Stomach (tissue), 9 donors: ENCODE measurements around the gene ANKS1B. TPM values are rescaled to one million over a fixed set of nuclear protein-coding genes. Genes with fewer than 3 reads are reported as not detected.

ENCODE experiments used
- DNase-seq, 2 donors: peaks; one replicate each; pipeline versions ENCODE4 v3.0.0 to v3.0.0-alpha.2; 2013 to 2019
- H3K27ac ChIP-seq, 5 donors: fragments of 200-600 bp in 4 of 5; sonication (generic) in 4 of 5; one replicate each; pipeline ENCODE4 v1.5.1; 2013 to 2019; ENCODE audit warnings: mild to moderate bottlenecking in 1 of 5, moderate library complexity in 1 of 5
- H3K27me3 ChIP-seq, 3 donors: fragments of 200-600 bp; sonication (generic); one replicate each; pipeline ENCODE4 v1.5.1; 2017 to 2019; ENCODE audit warnings: mixed run types in 1 of 3
- H3K36me3 ChIP-seq, 4 donors: fragments of 200-600 bp; sonication (generic); 1 replicate in 3 of 4; 2 replicates in 1 of 4; pipeline ENCODE4 v1.5.1; 2016 to 2019
- H3K4me1 ChIP-seq, 4 donors: fragments of 200-600 bp; sonication (generic); one replicate each; pipeline ENCODE4 v1.5.1; 2016 to 2019
- H3K4me3 ChIP-seq, 4 donors: fragments of 200-600 bp; sonication (generic) in 3 of 4; one replicate each; pipeline ENCODE4 v1.5.1; 2016 to 2019; ENCODE audit warnings: mild to moderate bottlenecking in 1 of 4
- H3K9me3 ChIP-seq, 4 donors: fragments of 200-600 bp; sonication (generic); one replicate each; pipeline ENCODE4 v1.5.1; 2016 to 2019
- CTCF ChIP-seq, 7 experiments: fragments of 450-650 bp in 4 of 7; fragments of 200-600 bp in 3 of 7; sonication (generic) in 3 of 7; IDR thresholded peaks; one replicate each; pipeline ENCODE4 v1.5.1; 2016 to 2019; ENCODE audit warnings: antibody characterized with exemption in 7 of 7, control low read depth in 2 of 7, mild to moderate bottlenecking in 1 of 7
- EP300 ChIP-seq: sonication (generic); formaldehyde crosslinking; IDR thresholded peaks from one replicate; pipeline ENCODE4 v1.6.1; 2017; ENCODE audit warnings: antibody characterized with exemption
- POLR2A ChIP-seq, 4 donors: fragments of 450-650 bp; IDR thresholded peaks; one replicate each; pipeline ENCODE4 v1.6.1; 2016; ENCODE audit warnings: antibody characterized with exemption in 4 of 4, control low read depth in 2 of 4, mild to moderate bottlenecking in 1 of 4, moderate library complexity in 1 of 4
- POLR2AphosphoS5 ChIP-seq, 3 donors: sonication (generic); formaldehyde crosslinking; IDR thresholded peaks; one replicate each; pipeline ENCODE4 v1.6.1; 2016; ENCODE audit warnings: antibody characterized with exemption in 3 of 3
- WGBS, 5 donors: extraction: QIAGEN DNeasy Blood & Tissue Kit in 3 of 5; methylation state at CpG; one replicate each; pipeline versions ENCODE4 v1.1.5 to v1.1.7; 2013 to 2018; 5-methylcytosine and 5-hydroxymethylcytosine counted together
- intact Hi-C: fragments of 100-400 bp; cut with DNase I; formaldehyde crosslinking; loops from one replicate; pipeline ENCODE4 v1.15.1; 2023; ENCODE audit warnings: low total_unique reads
- polyA plus RNA-seq, 3 donors: library from polyadenylated mRNA; stranded (reverse); fragments of 200-250 nt; gene quantifications; one replicate each; pipeline ENCODE4 v1.2.3, GENCODE V29; 2013
- total RNA-seq, 5 donors: library from RNA; depleted of rRNA; stranded (reverse); fragments of >200 nt; gene quantifications; one replicate each; pipeline versions ENCODE4 v1.1.0 to v1.2.3, GENCODE V29; 2014 to 2016
- donor health status: healthy with polysubstance abuse.
- donor health status: Bipolar disorder and iron deficiency.
- donor health status: healthy.

The ANKS1B gene
- total and polyA plus RNA-seq, 8 donors, result 0.73 to 26.8 (median 2.2) TPM; not detected in 2

- 67 to 94% (median 81%) methylated on average over 1 of the region's 1 CpG for WGBS, 5 donors
- TF ChIP-seq CTCF (IDR thresholded peaks at IDR 0.05) (no peak), POLR2A (IDR thresholded peaks at IDR 0.05) (no peak), POLR2AphosphoS5 (IDR thresholded peaks at IDR 0.05) (no peak)
- Histone ChIP-seq H3K9me3 (no peaks in the 10 kb centered on the region), H3K36me3 (no peaks in the 10 kb centered on the region), H3K27me3 (no peaks in the 10 kb centered on the region), H3K4me1 (no peaks in the 10 kb centered on the region), H3K27ac (no peak overlapping the region), H3K4me3 (no peak overlapping the region)
- no peak for DNase-seq
- intact Hi-C loops, result no loop called here
Measured at GRCh38 chr12:99054601-99055128, 930.1 kb downstream of the ANKS1B start.

DNA sequence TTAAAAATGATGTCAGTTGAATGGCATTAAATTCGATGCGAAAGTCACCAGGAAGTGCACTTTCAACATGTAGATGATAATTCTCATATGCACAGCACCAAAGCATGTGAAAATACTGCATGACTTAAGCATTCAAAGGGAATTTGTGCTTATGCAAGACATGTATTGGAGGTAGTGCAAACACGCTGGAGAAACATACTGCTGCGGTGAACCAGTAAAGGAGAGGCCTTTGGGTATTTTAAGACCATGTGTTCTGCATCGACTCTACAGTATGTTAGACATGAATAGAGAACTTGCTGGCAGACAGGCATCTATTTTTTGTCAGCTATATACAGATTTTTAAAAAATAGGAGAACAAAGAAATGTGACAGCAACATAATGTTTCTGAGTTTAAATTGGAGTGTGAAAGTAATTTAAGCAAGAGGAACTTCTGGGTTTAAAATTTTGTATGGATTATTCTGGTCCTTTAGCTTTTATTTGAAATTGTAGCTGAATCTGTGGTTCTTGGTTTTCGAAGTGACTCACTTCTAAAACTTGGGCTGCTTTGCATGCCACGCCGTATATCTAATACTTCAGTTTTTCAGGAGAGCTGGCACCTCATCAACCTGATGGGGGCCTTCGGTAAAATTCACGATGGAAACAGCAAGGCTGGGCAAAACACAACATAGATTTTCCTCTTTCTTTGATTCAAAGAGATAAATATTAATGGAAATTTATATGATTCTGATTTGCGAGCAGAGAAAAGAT, 930.9 kb downstream of the ANKS1B start:
- no peak overlapping the region for H3K27ac ChIP-seq
- H3K4me3 ChIP-seq, result no peak overlapping the region
- H3K9me3 ChIP-seq, result no peaks in the 10 kb centered on the region
- TF ChIP-seq POLR2A (IDR thresholded peaks at IDR 0.05) (no peak), EP300 (no peak), CTCF (IDR thresholded peaks at IDR 0.05) (no peak), POLR2AphosphoS5 (IDR thresholded peaks at IDR 0.05) (no peak)
- H3K36me3 ChIP-seq, result no peaks in the 10 kb centered on the region
- 88 to 92% (median 90%) methylated on average over 11 of the region's 11 CpGs for WGBS, 5 donors
- intact Hi-C loops, result no loop called here
- H3K4me1 ChIP-seq, result no peaks in the 10 kb centered on the region
- no peak for DNase-seq
- no peaks in the 10 kb centered on the region for H3K27me3 ChIP-seq

GRCh38 chr12:99049774-99050173, 935.0 kb downstream of the ANKS1B start:
- Histone ChIP-seq H3K27me3 (no peaks in the 10 kb centered on the region), H3K9me3 (peaks cover 0 to 17% (median 6%) of the 10 kb centered on the region in 4 donors), H3K36me3 (no peaks in the 10 kb centered on the region), H3K4me1 (no peaks in the 10 kb centered on the region), H3K4me3 (no peak overlapping the region), H3K27ac (no peak overlapping the region)
- 25 to 43% (median 38%) methylated on average over 3 of the region's 3 CpGs for WGBS, 5 donors
- TF ChIP-seq CTCF (IDR thresholded peaks at IDR 0.05) (no peak), POLR2A (IDR thresholded peaks at IDR 0.05) (no peak), EP300 (no peak), POLR2AphosphoS5 (IDR thresholded peaks at IDR 0.05) (no peak)
- DNase-seq, result no peak
- intact Hi-C loops, result loop anchor here (10.0 kb wide), 1 partner anchor 725 kb away; no protein-coding TSS in a partner anchor

DNA sequence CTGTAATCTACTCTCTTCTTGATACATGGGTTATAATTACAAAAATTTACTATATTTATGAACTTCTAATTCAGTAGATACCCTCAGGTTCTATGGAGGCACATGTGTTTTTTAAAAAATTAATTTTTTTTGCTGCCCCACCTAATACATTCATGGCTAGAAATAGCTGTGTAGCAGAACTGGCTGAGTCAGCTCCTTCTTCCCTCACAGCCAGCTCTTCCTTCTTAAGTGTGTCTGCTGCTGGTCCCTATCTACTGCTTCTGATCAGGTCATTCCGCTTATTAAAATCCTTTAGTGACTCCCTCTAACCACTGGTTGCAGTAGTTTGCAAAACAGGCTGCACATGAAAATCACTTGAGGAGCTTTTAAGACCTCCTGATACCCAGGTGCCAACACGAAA, 939.6 kb downstream of the ANKS1B start:
- no peak overlapping the region for H3K4me3 ChIP-seq
- no peak for TF ChIP-seq EP300
- TF ChIP-seq POLR2AphosphoS5 (IDR thresholded peaks at IDR 0.05), result no peak
- TF ChIP-seq POLR2A (IDR thresholded peaks at IDR 0.05), result no peak
- no peak for TF ChIP-seq CTCF (IDR thresholded peaks at IDR 0.05)
- H3K9me3 ChIP-seq, result peaks cover 0 to 17% (median 6%) of the 10 kb centered on the region in 4 donors
- H3K27ac ChIP-seq, result no peak overlapping the region
- DNase-seq, result no peak
- H3K27me3 ChIP-seq, result no peaks in the 10 kb centered on the region
- intact Hi-C loops, result loop anchor here (10.0 kb wide), 1 partner anchor 730 kb away; no protein-coding TSS in a partner anchor
- WGBS, 5 donors, result 86 to 92% (median 90%) methylated on average over 2 of the region's 2 CpGs
- no peaks in the 10 kb centered on the region for H3K4me1 ChIP-seq
- no peaks in the 10 kb centered on the region for H3K36me3 ChIP-seq
